ENCODE measurements around the gene RBM33.

Gene RBM33

GRCh38 chr7:155789001-155789725, 144.7 kb downstream of the RBM33 start:
- Mint-ChIP-seq H3K4me3 (no peak overlapping the region), H3K27me3 (peaks cover 15% of the 10 kb centered on the region), H3K9me3 (no peaks in the 10 kb centered on the region), H3K4me1 (peaks cover 6% of the 10 kb centered on the region), H3K27ac (no peak overlapping the region), H3K36me3 (ENCODE audit: low read depth) (peaks cover 4% of the 10 kb centered on the region)
- ATAC-seq (no peak), DNase-seq (no peak)

- H3K9me3 Mint-ChIP-seq, result no peaks in the 10 kb centered on the region
- peaks cover 6% of the 10 kb centered on the region for H3K4me1 Mint-ChIP-seq
- no peak overlapping the region for H3K4me3 Mint-ChIP-seq
- no peak overlapping the region for H3K27ac Mint-ChIP-seq
- DNase-seq, result no peak
- peaks cover 2% of the 10 kb centered on the region for H3K36me3 Mint-ChIP-seq (ENCODE audit: low read depth)
- no peak for ATAC-seq
- H3K27me3 Mint-ChIP-seq, result peaks cover 21% of the 10 kb centered on the region
Measured at GRCh38 chr7:155790666-155791065, 146.2 kb downstream of the RBM33 start.

GRCh38 chr7:155791214-155791737, 146.8 kb downstream of the RBM33 start:
- Mint-ChIP-seq H3K27me3 (peaks cover 19% of the 10 kb centered on the region), H3K36me3 (ENCODE audit: low read depth) (peaks cover 2% of the 10 kb centered on the region), H3K4me3 (no peak overlapping the region), H3K27ac (no peak overlapping the region), H3K9me3 (no peaks in the 10 kb centered on the region), H3K4me1 (peaks cover 5% of the 10 kb centered on the region)
- DNase-seq (no peak), ATAC-seq (no peak)

- Mint-ChIP-seq H3K27me3 (peaks cover 18% of the 10 kb centered on the region), H3K9me3 (no peaks in the 10 kb centered on the region), H3K27ac (no peak overlapping the region), H3K36me3 (ENCODE audit: low read depth) (peaks cover 2% of the 10 kb centered on the region), H3K4me1 (peaks cover 4% of the 10 kb centered on the region), H3K4me3 (no peak overlapping the region)
- no peak for DNase-seq
- no peak for ATAC-seq
Measured at GRCh38 chr7:155791836-155792235, 147.4 kb downstream of the RBM33 start.

GRCh38 chr7:155792315-155792960, 148.0 kb downstream of the RBM33 start:
- ATAC-seq, result no peak
- H3K9me3 Mint-ChIP-seq, result no peaks in the 10 kb centered on the region

GRCh38 chr7:155792999-155793560, 148.6 kb downstream of the RBM33 start:
- H3K27ac Mint-ChIP-seq, result no peak overlapping the region
- H3K27me3 Mint-ChIP-seq, result peaks cover 14% of the 10 kb centered on the region
- DNase-seq (no peak), ATAC-seq (no peak)
- H3K9me3 Mint-ChIP-seq, result no peaks in the 10 kb centered on the region
- no peak overlapping the region for H3K4me3 Mint-ChIP-seq
- H3K4me1 Mint-ChIP-seq, result no peaks in the 10 kb centered on the region
- no peaks in the 10 kb centered on the region for H3K36me3 Mint-ChIP-seq (ENCODE audit: low read depth)

More at GRCh38 chr7:155792315-155792960, 148.0 kb downstream of the RBM33 start:
- peaks cover 2% of the 10 kb centered on the region for H3K36me3 Mint-ChIP-seq (ENCODE audit: low read depth)
- H3K4me1 Mint-ChIP-seq, result peaks cover 4% of the 10 kb centered on the region
- H3K4me3 Mint-ChIP-seq, result no peak overlapping the region
- H3K27ac Mint-ChIP-seq, result no peak overlapping the region
- H3K27me3 Mint-ChIP-seq, result peaks cover 20% of the 10 kb centered on the region
- no peak for DNase-seq

- no peak overlapping the region for H3K4me3 Mint-ChIP-seq
- H3K4me1 Mint-ChIP-seq, result no peaks in the 10 kb centered on the region
- ATAC-seq, result no peak
- peaks cover 20% of the 10 kb centered on the region for H3K27me3 Mint-ChIP-seq
- no peak overlapping the region for H3K27ac Mint-ChIP-seq
- H3K36me3 Mint-ChIP-seq (ENCODE audit: low read depth), result no peaks in the 10 kb centered on the region
- no peaks in the 10 kb centered on the region for H3K9me3 Mint-ChIP-seq
- DNase-seq, result no peak
Measured at GRCh38 chr7:155793720-155794119, 149.3 kb downstream of the RBM33 start.

GRCh38 chr7:155794196-155794595, 149.7 kb downstream of the RBM33 start:
- no peaks in the 10 kb centered on the region for H3K4me1 Mint-ChIP-seq
- ATAC-seq, result no peak
- peaks cover 23% of the 10 kb centered on the region for H3K27me3 Mint-ChIP-seq
- no peak overlapping the region for H3K27ac Mint-ChIP-seq
- no peak overlapping the region for H3K4me3 Mint-ChIP-seq
- DNase-seq, result no peak
- H3K36me3 Mint-ChIP-seq (ENCODE audit: low read depth), result no peaks in the 10 kb centered on the region
- no peaks in the 10 kb centered on the region for H3K9me3 Mint-ChIP-seq

- H3K4me3 Mint-ChIP-seq, result no peak overlapping the region
- H3K9me3 Mint-ChIP-seq, result no peaks in the 10 kb centered on the region
- ATAC-seq (no peak), DNase-seq (no peak)
- no peaks in the 10 kb centered on the region for H3K36me3 Mint-ChIP-seq (ENCODE audit: low read depth)
- no peak overlapping the region for H3K27ac Mint-ChIP-seq
- no peaks in the 10 kb centered on the region for H3K4me1 Mint-ChIP-seq
- peaks cover 35% of the 10 kb centered on the region for H3K27me3 Mint-ChIP-seq
Measured at GRCh38 chr7:155795401-155795800, 150.9 kb downstream of the RBM33 start.

- Mint-ChIP-seq H3K9me3 (no peaks in the 10 kb centered on the region), H3K36me3 (ENCODE audit: low read depth) (no peaks in the 10 kb centered on the region), H3K27me3 (peaks cover 41% of the 10 kb centered on the region), H3K4me3 (no peak overlapping the region), H3K27ac (no peak overlapping the region), H3K4me1 (no peaks in the 10 kb centered on the region)
- ATAC-seq (no peak), DNase-seq (no peak)
Measured at GRCh38 chr7:155795951-155796350, 151.5 kb downstream of the RBM33 start.

- Mint-ChIP-seq H3K27me3 (peaks cover 47% of the 10 kb centered on the region), H3K9me3 (no peaks in the 10 kb centered on the region), H3K4me1 (no peaks in the 10 kb centered on the region), H3K36me3 (ENCODE audit: low read depth) (no peaks in the 10 kb centered on the region), H3K27ac (no peak overlapping the region), H3K4me3 (no peak overlapping the region)
- DNase-seq, result peak; percentile 79
- ATAC-seq, result peak; percentile 59
Measured at GRCh38 chr7:155796381-155797261, 152.2 kb downstream of the RBM33 start.

- H3K27ac Mint-ChIP-seq, result no peak overlapping the region
- ATAC-seq (no peak), DNase-seq (no peak)
- H3K36me3 Mint-ChIP-seq (ENCODE audit: low read depth), result no peaks in the 10 kb centered on the region
- H3K9me3 Mint-ChIP-seq, result no peaks in the 10 kb centered on the region
- peaks cover 54% of the 10 kb centered on the region for H3K27me3 Mint-ChIP-seq
- no peaks in the 10 kb centered on the region for H3K4me1 Mint-ChIP-seq
- no peak overlapping the region for H3K4me3 Mint-ChIP-seq
Measured at GRCh38 chr7:155797262-155798250, 153.1 kb downstream of the RBM33 start.

- H3K4me3 Mint-ChIP-seq, result no peak overlapping the region
- no peak for ATAC-seq
- H3K27ac Mint-ChIP-seq, result no peak overlapping the region
- H3K4me1 Mint-ChIP-seq, result peaks cover 6% of the 10 kb centered on the region
- H3K9me3 Mint-ChIP-seq, result no peaks in the 10 kb centered on the region
- peaks cover 61% of the 10 kb centered on the region for H3K27me3 Mint-ChIP-seq
- H3K36me3 Mint-ChIP-seq (ENCODE audit: low read depth), result no peaks in the 10 kb centered on the region
- DNase-seq, result no peak
Measured at GRCh38 chr7:155798673-155799439, 154.4 kb downstream of the RBM33 start.
